HepG2 (cell line): ENCODE measurements around the gene NPBWR2. TPM values are rescaled to one million over a fixed set of nuclear protein-coding genes. Genes with fewer than 3 reads are reported as not detected.

Source experiments
- ADNP ChIP-seq: sonication (generic); formaldehyde crosslinking; IDR thresholded peaks from 2 replicates; pipeline ENCODE4 v1.4.0; 2020; ENCODE audit warnings: missing genetic modification reagents
- AKNA ChIP-seq: sonication (generic); formaldehyde crosslinking; IDR thresholded peaks from 2 replicates; pipeline ENCODE4 v1.4.0; 2020; ENCODE audit warnings: missing genetic modification reagents, borderline replicate concordance
- DNMT3B ChIP-seq: conservative IDR thresholded peaks from 2 replicates; pipeline ENCODE4 v1.6.1; 2016; ENCODE audit warnings: missing biosample characterization, control low read depth
- DRAP1 ChIP-seq: IDR thresholded peaks from 2 replicates; pipeline ENCODE4 v1.6.1; 2016; ENCODE audit warnings: missing genetic modification reagents, missing compliant biosample characterization
- HNRNPLL ChIP-seq: fragments of 200-400 bp; formaldehyde crosslinking; IDR thresholded peaks from 2 replicates; pipeline ENCODE4 v1.6.1; 2017; ENCODE audit warnings: mild to moderate bottlenecking, low read depth, low read length; ENCODE audit not compliant: poor library complexity, severe bottlenecking
- IKZF4 ChIP-seq: sonication (generic); formaldehyde crosslinking; IDR thresholded peaks from 2 replicates; pipeline ENCODE4 v1.5.1; 2020; ENCODE audit warnings: borderline replicate concordance, mild to moderate bottlenecking, low read depth, missing genetic modification reagents; ENCODE audit errors: not compliant biosample characterization
- MTF2 ChIP-seq: sonication (generic); formaldehyde crosslinking; IDR thresholded peaks from 2 replicates; pipeline ENCODE4 v1.5.0; 2020; ENCODE audit warnings: missing genetic modification reagents, borderline replicate concordance
- NFYB ChIP-seq: sonication (generic); formaldehyde crosslinking; IDR thresholded peaks from 2 replicates; pipeline ENCODE4 v1.4.0; 2020; ENCODE audit warnings: missing genetic modification reagents
- SALL2 ChIP-seq: sonication (generic); formaldehyde crosslinking; IDR thresholded peaks from 2 replicates; pipeline ENCODE4 v1.8.1; 2023; ENCODE audit warnings: mild to moderate bottlenecking, missing genetic modification reagents, inconsistent platforms
- SAP130 ChIP-seq: IDR thresholded peaks from 2 replicates; pipeline ENCODE4 v1.6.1; 2016; ENCODE audit warnings: low read depth
- SMAD1 ChIP-seq: sonication (generic); formaldehyde crosslinking; IDR thresholded peaks from 2 replicates; pipeline ENCODE4 v1.4.0; 2020; ENCODE audit warnings: missing genetic modification reagents, low read depth, mild to moderate bottlenecking, borderline replicate concordance
- ZFYVE20 ChIP-seq: sonication (generic); formaldehyde crosslinking; IDR thresholded peaks from 2 replicates; pipeline ENCODE4 v1.8.0; 2023; ENCODE audit warnings: low read depth, mild to moderate bottlenecking, moderate library complexity, missing genetic modification reagents, borderline replicate concordance
- ZMYM4 ChIP-seq: sonication (generic); formaldehyde crosslinking; IDR thresholded peaks from 2 replicates; pipeline ENCODE4 v1.8.1; 2023; ENCODE audit warnings: mild to moderate bottlenecking, missing genetic modification reagents
- ZNF331 ChIP-seq: sonication (generic); formaldehyde crosslinking; IDR thresholded peaks from 2 replicates; pipeline ENCODE4 v1.4.0; 2020; ENCODE audit warnings: missing genetic modification reagents
- ZNF383 ChIP-seq: sonication (generic); formaldehyde crosslinking; IDR thresholded peaks from 2 replicates; pipeline ENCODE4 v1.4.0; 2020; ENCODE audit warnings: missing genetic modification reagents, mild to moderate bottlenecking, borderline replicate concordance
- ZNF557 ChIP-seq: sonication (generic); formaldehyde crosslinking; IDR thresholded peaks from 2 replicates; pipeline ENCODE4 v1.4.0; 2020; ENCODE audit warnings: missing genetic modification reagents
- ZNF589 ChIP-seq: sonication (generic); formaldehyde crosslinking; conservative IDR thresholded peaks from 2 replicates; pipeline ENCODE4 v1.8.0; 2022; ENCODE audit warnings: mild to moderate bottlenecking, moderate library complexity, missing genetic modification reagents
- polyA plus RNA-seq, 8 experiments: library from polyadenylated mRNA; depleted of rRNA in 3 of 8; stranded (reverse) in 7 of 8; unstranded in 1 of 8; fragments of >200 nt; fragmentation: Illumina TruSeq in 4 of 8; extraction: Trizol in 4 of 8; gene quantifications; 2 replicates each; pipeline versions ENCODE4 v1.2.1 to v1.2.3, GENCODE V29; 2011 to 2016; ENCODE audit warnings: low read depth in 4 of 8, missing spikeins in 1 of 8, mixed read lengths in 1 of 8; ENCODE audit not compliant: insufficient read depth in 1 of 8
- total RNA-seq, 5 experiments: library from RNA; depleted of rRNA; stranded (reverse); fragments of >200 nt; fragmentation: Illumina TruSeq; extraction: Trizol; gene quantifications; 2 replicates each; pipeline ENCODE4 v1.2.3, GENCODE V29; 2016; ENCODE audit warnings: low read depth in 1 of 5
- TF ChIP-seq, protein P1 (sequence below): sonication (generic); formaldehyde crosslinking; IDR thresholded peaks from 2 replicates; pipeline ENCODE4 v1.4.0; 2020; ENCODE audit warnings: missing genetic modification reagents
- TF ChIP-seq, protein P2 (sequence below): IDR thresholded peaks from 2 replicates; pipeline ENCODE4 v1.6.1; 2012; ENCODE audit warnings: inconsistent platforms
- TF ChIP-seq, protein P3 (sequence below): IDR thresholded peaks from 2 replicates; pipeline ENCODE4 v1.6.1; 2018; ENCODE audit warnings: missing genetic modification reagents
- TF ChIP-seq, protein P4 (sequence below): sonication (generic); IDR thresholded peaks from 2 replicates; pipeline ENCODE4 v1.6.1; 2016; ENCODE audit warnings: low read depth, borderline replicate concordance

Gene NPBWR2
- total and polyA plus RNA-seq, 2 of the 13 experiments (the other 11 are each of a cell fraction or from before 2014, with no cell fraction given) = not detected

GRCh38 chr20:64083804-64084684 is 23.3 kb downstream of the NPBWR2 start, which contains the start of gene LKAAEAR1 (continued):
- TF ChIP-seq, protein P1, sequence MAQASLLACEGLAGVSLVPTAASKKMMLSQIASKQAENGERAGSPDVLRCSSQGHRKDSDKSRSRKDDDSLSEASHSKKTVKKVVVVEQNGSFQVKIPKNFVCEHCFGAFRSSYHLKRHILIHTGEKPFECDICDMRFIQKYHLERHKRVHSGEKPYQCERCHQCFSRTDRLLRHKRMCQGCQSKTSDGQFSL = no peak
- TF ChIP-seq AKNA (CRISPR knock-in tag) = no peak
- no peak for TF ChIP-seq DNMT3B (CRISPR knock-in tag)
- no peak for TF ChIP-seq ZNF557 (CRISPR knock-in tag)
- TF ChIP-seq, protein P2, sequence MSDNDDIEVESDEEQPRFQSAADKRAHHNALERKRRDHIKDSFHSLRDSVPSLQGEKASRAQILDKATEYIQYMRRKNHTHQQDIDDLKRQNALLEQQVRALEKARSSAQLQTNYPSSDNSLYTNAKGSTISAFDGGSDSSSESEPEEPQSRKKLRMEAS = peak; percentile 79; the same call in 1 of the 2 replicates
- TF ChIP-seq HNRNPLL = peak; percentile 28
- TF ChIP-seq NFYB (CRISPR knock-in tag) = no peak
- TF ChIP-seq DRAP1 (CRISPR knock-in tag) = no peak
- TF ChIP-seq ZNF331 (CRISPR knock-in tag) = no peak
- TF ChIP-seq IKZF4 = peak; percentile 10
- TF ChIP-seq, protein P3, sequence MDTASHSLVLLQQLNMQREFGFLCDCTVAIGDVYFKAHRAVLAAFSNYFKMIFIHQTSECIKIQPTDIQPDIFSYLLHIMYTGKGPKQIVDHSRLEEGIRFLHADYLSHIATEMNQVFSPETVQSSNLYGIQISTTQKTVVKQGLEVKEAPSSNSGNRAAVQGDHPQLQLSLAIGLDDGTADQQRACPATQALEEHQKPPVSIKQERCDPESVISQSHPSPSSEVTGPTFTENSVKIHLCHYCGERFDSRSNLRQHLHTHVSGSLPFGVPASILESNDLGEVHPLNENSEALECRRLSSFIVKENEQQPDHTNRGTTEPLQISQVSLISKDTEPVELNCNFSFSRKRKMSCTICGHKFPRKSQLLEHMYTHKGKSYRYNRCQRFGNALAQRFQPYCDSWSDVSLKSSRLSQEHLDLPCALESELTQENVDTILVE = no peak
- TF ChIP-seq SALL2 (CRISPR knock-in tag) = peak; percentile 83
- no peak for TF ChIP-seq ADNP
- TF ChIP-seq SMAD1 (CRISPR knock-in tag) = no peak
- TF ChIP-seq ZMYM4 (CRISPR knock-in tag) = peak; percentile 61; the same call in 1 of the 2 replicates
- no peak for TF ChIP-seq ZNF589 (CRISPR knock-in tag)
- 0 out of 2 replicates have a peak, but pooled peaks have one; percentile 60 for TF ChIP-seq ZFYVE20 (CRISPR knock-in tag)
- peak; percentile 100 for TF ChIP-seq MTF2 (CRISPR knock-in tag)
- TF ChIP-seq ZNF383 (CRISPR knock-in tag) = peak; percentile 51; the same call in 1 of the 2 replicates
- TF ChIP-seq SAP130 (CRISPR knock-in tag) = no peak
- TF ChIP-seq, protein P4, sequence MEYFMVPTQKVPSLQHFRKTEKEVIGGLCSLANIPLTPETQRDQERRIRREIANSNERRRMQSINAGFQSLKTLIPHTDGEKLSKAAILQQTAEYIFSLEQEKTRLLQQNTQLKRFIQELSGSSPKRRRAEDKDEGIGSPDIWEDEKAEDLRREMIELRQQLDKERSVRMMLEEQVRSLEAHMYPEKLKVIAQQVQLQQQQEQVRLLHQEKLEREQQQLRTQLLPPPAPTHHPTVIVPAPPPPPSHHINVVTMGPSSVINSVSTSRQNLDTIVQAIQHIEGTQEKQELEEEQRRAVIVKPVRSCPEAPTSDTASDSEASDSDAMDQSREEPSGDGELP = no peak
